GM23338 (cell line): ENCODE measurements around the gene CTNNA3. TPM values are rescaled to one million over a fixed set of nuclear protein-coding genes. Genes with fewer than 3 reads are reported as not detected.
A peak's percentile ranks its signal among the peaks of the same experiment; 100 is the strongest.

Source experiments
- ATAC-seq: fragments of 200-7000 bp; cut with Tn5 transposase; 3 replicates; pipeline ENCODE4 v1.9.1; 2020
- DNase-seq: peaks from one replicate; pipeline ENCODE4 v3.0.0-alpha.2; 2015; ENCODE audit warnings: low spot score
- H2AFZ ChIP-seq: fragments of 200-600 bp; sonication (generic); 2 replicates; pipeline ENCODE4 v1.8.0; 2016; ENCODE audit warnings: antibody characterized with exemption, mild to moderate bottlenecking, moderate library complexity
- H3F3A ChIP-seq: fragments of 200-600 bp; sonication (generic); replicated peaks from 2 replicates; pipeline ENCODE4 v1.8.0; 2017; ENCODE audit warnings: antibody characterized with exemption, mixed run types, low read depth
- H3K27ac ChIP-seq: fragments of 200-600 bp; sonication (generic); 2 replicates; pipeline ENCODE4 v1.6.1; 2016; ENCODE audit warnings: low read depth
- H3K27me3 ChIP-seq: fragments of 200-600 bp; sonication (generic); 2 replicates; pipeline ENCODE4 v1.8.0; 2016; ENCODE audit warnings: mild to moderate bottlenecking, mixed run types, moderate library complexity; ENCODE audit not compliant: insufficient read depth
- H3K36me3 ChIP-seq: fragments of 200-600 bp; sonication (generic); 2 replicates; pipeline ENCODE4 v1.8.0; 2016; ENCODE audit warnings: mild to moderate bottlenecking; ENCODE audit not compliant: insufficient read depth
- H3K4me1 ChIP-seq: fragments of 200-600 bp; sonication (generic); 2 replicates; pipeline ENCODE4 v1.8.0; 2016; ENCODE audit warnings: mild to moderate bottlenecking, moderate library complexity; ENCODE audit not compliant: insufficient read depth
- H3K4me2 ChIP-seq: fragments of 200-600 bp; sonication (generic); 2 replicates; pipeline ENCODE4 v1.7.1; 2017; ENCODE audit warnings: mixed run types
- H3K4me3 ChIP-seq: fragments of 200-600 bp; sonication (generic); 2 replicates; pipeline ENCODE4 v1.6.1; 2016; ENCODE audit warnings: mixed run types
- H3K79me2 ChIP-seq: fragments of 200-600 bp; sonication (generic); replicated peaks from 2 replicates; pipeline ENCODE4 v1.8.0; 2017; ENCODE audit warnings: mild to moderate bottlenecking; ENCODE audit not compliant: insufficient read depth
- H3K9me2 ChIP-seq: fragments of 200-600 bp; sonication (generic); 2 replicates; pipeline ENCODE4 v1.8.0; 2017; ENCODE audit not compliant: insufficient read depth
- H4K20me1 ChIP-seq: fragments of 200-600 bp; sonication (generic); replicated peaks from 2 replicates; pipeline ENCODE4 v1.8.0; 2017; ENCODE audit warnings: mild to moderate bottlenecking; ENCODE audit not compliant: insufficient read depth
- H3K27ac Mint-ChIP-seq: 2 replicates; pipeline ENCODE4 v1.8.0; 2020; ENCODE audit warnings: inconsistent platforms, mild to moderate bottlenecking, moderate library complexity, mixed read lengths
- H3K27me3 Mint-ChIP-seq: 3 replicates; pipeline ENCODE4 v1.8.0; 2022; ENCODE audit warnings: low read depth, mild to moderate bottlenecking, moderate library complexity, mixed read lengths, inconsistent platforms; ENCODE audit not compliant: insufficient read depth, poor library complexity
- H3K36me3 Mint-ChIP-seq: 3 replicates; pipeline ENCODE4 v1.8.0; 2021; ENCODE audit warnings: low read depth, mild to moderate bottlenecking, inconsistent platforms, moderate library complexity, mixed read lengths
- H3K4me1 Mint-ChIP-seq: 3 replicates; pipeline ENCODE4 v1.8.0; 2020; ENCODE audit warnings: mild to moderate bottlenecking, inconsistent platforms, mixed read lengths
- H3K4me3 Mint-ChIP-seq: 3 replicates; pipeline ENCODE4 v1.8.0; 2021; ENCODE audit warnings: moderate library complexity, mild to moderate bottlenecking, inconsistent platforms, mixed read lengths
- H3K9me3 Mint-ChIP-seq: 3 replicates; pipeline ENCODE4 v1.8.0; 2020; ENCODE audit warnings: moderate library complexity, mild to moderate bottlenecking, inconsistent platforms, mixed read lengths
- CTCF ChIP-seq, 2 experiments: fragments of 200-600 bp in 1 of 2; sonication (generic) in 1 of 2; conservative IDR thresholded peaks; 2 replicates each; pipeline versions ENCODE4 v1.5.1 to v1.6.1; 2016 to 2017; ENCODE audit warnings: antibody characterized with exemption in 2 of 2, low read depth in 2 of 2, mild to moderate bottlenecking in 2 of 2, moderate library complexity in 1 of 2
- EZH2 ChIP-seq: fragments of 200-600 bp; sonication (generic); IDR thresholded peaks from one replicate; pipeline ENCODE4 v1.8.0; 2017; ENCODE audit warnings: antibody characterized with exemption, mild to moderate bottlenecking, low read depth; ENCODE audit not compliant: unreplicated experiment
- JUNB ChIP-seq: IDR thresholded peaks from one replicate; pipeline ENCODE4 v1.6.1; 2016; ENCODE audit warnings: antibody characterized with exemption; ENCODE audit not compliant: unreplicated experiment
- POLR2AphosphoS5 ChIP-seq: IDR thresholded peaks from 2 replicates; pipeline ENCODE4 v1.6.1; 2016; ENCODE audit warnings: antibody characterized with exemption, low read depth
- STAT1 ChIP-seq: IDR thresholded peaks from one replicate; pipeline ENCODE4 v1.6.1; 2016; ENCODE audit warnings: antibody characterized with exemption; ENCODE audit not compliant: unreplicated experiment
- ZNF114 ChIP-seq: fragments of 250-450 bp; sonication (Bioruptor Pico); IDR thresholded peaks from 2 replicates; pipeline ENCODE4 v1.5.0; 2020; ENCODE audit warnings: mild to moderate bottlenecking, moderate library complexity
- ZNF331 ChIP-seq: fragments of 250-450 bp; sonication (Bioruptor Pico); IDR thresholded peaks from 2 replicates; pipeline ENCODE4 v1.5.0; 2020; ENCODE audit warnings: low read depth, mild to moderate bottlenecking, moderate library complexity
- polyA plus RNA-seq: library from polyadenylated mRNA; unstranded; fragments of >200 nt; fragmentation: Nextera tagmentation; extraction: Ambion mirVana; gene quantifications from 2 replicates; pipeline ENCODE4 v1.2.1, GENCODE V29; 2016
- total RNA-seq: library from RNA; depleted of rRNA; stranded (reverse); fragments of >200 nt; shearing (Covaris generic); gene quantifications from 2 replicates; pipeline ENCODE4 v1.2.3, GENCODE V29; 2014
- TF ChIP-seq, protein P1 (sequence below): fragments of 250-450 bp; sonication (Bioruptor Pico); IDR thresholded peaks from 2 replicates; pipeline ENCODE4 v1.5.0; 2020; ENCODE audit warnings: mild to moderate bottlenecking, moderate library complexity

Gene CTNNA3
- total and polyA plus RNA-seq, 2 experiments from 2014 or later, result 0.71 to 3.3 TPM

DNA sequence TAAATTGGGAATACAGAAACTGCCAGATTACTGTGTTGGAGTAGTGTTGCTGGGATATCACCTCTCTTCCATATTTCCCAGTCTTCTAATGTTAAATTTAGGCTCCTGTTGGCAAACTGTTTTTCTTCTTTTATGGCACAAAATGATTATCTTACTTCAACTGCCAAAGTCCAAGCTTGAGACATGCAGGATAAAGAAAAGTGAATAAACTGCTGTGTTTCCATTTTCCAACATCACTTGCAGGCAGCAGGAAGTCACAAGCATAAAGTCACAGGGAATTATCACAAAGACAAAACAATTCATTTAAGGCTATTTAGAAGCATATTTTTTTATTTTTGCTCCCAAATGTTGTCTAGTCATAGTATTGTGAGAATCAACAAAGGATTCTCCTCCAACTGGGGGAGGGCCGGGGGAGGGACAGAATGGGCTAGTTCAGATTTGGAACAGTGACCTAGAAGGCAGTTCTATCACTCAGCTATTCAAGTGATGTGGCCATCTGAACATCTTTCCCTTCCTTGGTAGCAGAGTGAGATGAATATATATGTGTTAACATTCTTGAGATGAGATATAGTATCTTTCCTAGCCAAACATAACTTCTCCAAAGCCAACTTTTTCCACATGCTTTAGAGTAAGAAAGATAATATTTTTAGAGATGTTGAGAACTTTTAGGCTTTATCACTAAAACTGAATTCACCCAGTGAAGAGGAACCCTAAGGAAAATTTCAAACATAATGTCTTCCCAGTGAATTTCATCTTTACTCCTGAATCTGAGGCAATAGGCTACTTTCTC, 364.7 kb downstream of the CTNNA3 start:
- TF ChIP-seq EZH2 (no peak), STAT1 (no peak), ZNF331 (CRISPR knock-in tag) (no peak), CTCF (conservative IDR thresholded peaks at IDR 0.05; ENCODE audit: low read depth in 2 of 2) (no peak)
- no peaks in the 10 kb centered on the region; the same call in 2 of the 3 replicates for H3K9me3 Mint-ChIP-seq
- no peaks in the 10 kb centered on the region for H3K36me3 Mint-ChIP-seq
- peaks cover 8% of the 10 kb centered on the region; the same call in 2 of the 3 replicates for H3K4me1 Mint-ChIP-seq
- no peak for ATAC-seq
- no peak overlapping the region; the same call in 1 of the 2 replicates for H3K27ac Mint-ChIP-seq
- peak overlapping the region; percentile 5; the same call in 1 of the 2 replicates for H2AFZ ChIP-seq
- H3K27me3 ChIP-seq, result no peaks in the 10 kb centered on the region
- H3F3A ChIP-seq, result no peaks in the 10 kb centered on the region
- H3K4me3 Mint-ChIP-seq, result no peak overlapping the region
- no peaks in the 10 kb centered on the region for H3K79me2 ChIP-seq
- H3K27me3 Mint-ChIP-seq, result peaks cover 3% of the 10 kb centered on the region
- no peaks in the 10 kb centered on the region for H3K36me3 ChIP-seq
- H3K4me3 ChIP-seq, result no peak overlapping the region
- no peaks in the 10 kb centered on the region for H4K20me1 ChIP-seq
- no peak for DNase-seq
- no peak overlapping the region for H3K4me2 ChIP-seq
- H3K4me1 ChIP-seq, result peaks cover 5% of the 10 kb centered on the region; the same call in 1 of the 2 replicates
- H3K9me2 ChIP-seq, result no peaks in the 10 kb centered on the region
- H3K27ac ChIP-seq, result no peak overlapping the region

- no peak overlapping the region for H3K27ac ChIP-seq
- H3K4me2 ChIP-seq, result no peak overlapping the region
- no peaks in the 10 kb centered on the region for H4K20me1 ChIP-seq
- Mint-ChIP-seq H3K4me3 (no peak overlapping the region), H3K27me3 (no peaks in the 10 kb centered on the region), H3K4me1 (peaks cover 4% of the 10 kb centered on the region; the same call in 2 of the 3 replicates), H3K27ac (no peak overlapping the region), H3K36me3 (peaks cover 7% of the 10 kb centered on the region; the same call in 2 of the 3 replicates), H3K9me3 (peaks cover 18% of the 10 kb centered on the region)
- no peak overlapping the region for H3K4me3 ChIP-seq
- H3K36me3 ChIP-seq, result no peaks in the 10 kb centered on the region
- H2AFZ ChIP-seq, result no peak overlapping the region
- H3K27me3 ChIP-seq, result no peaks in the 10 kb centered on the region
- DNase-seq (no peak), ATAC-seq (no peak)
- 0 out of 2 replicates have a peak, but pooled peaks cover 3% of the 10 kb centered on the region for H3K9me2 ChIP-seq
- peaks cover 4% of the 10 kb centered on the region; the same call in 1 of the 2 replicates for H3K4me1 ChIP-seq
- no peaks in the 10 kb centered on the region for H3F3A ChIP-seq
- H3K79me2 ChIP-seq, result no peaks in the 10 kb centered on the region
- TF ChIP-seq ZNF331 (CRISPR knock-in tag), result no peak
- TF ChIP-seq, protein P1, sequence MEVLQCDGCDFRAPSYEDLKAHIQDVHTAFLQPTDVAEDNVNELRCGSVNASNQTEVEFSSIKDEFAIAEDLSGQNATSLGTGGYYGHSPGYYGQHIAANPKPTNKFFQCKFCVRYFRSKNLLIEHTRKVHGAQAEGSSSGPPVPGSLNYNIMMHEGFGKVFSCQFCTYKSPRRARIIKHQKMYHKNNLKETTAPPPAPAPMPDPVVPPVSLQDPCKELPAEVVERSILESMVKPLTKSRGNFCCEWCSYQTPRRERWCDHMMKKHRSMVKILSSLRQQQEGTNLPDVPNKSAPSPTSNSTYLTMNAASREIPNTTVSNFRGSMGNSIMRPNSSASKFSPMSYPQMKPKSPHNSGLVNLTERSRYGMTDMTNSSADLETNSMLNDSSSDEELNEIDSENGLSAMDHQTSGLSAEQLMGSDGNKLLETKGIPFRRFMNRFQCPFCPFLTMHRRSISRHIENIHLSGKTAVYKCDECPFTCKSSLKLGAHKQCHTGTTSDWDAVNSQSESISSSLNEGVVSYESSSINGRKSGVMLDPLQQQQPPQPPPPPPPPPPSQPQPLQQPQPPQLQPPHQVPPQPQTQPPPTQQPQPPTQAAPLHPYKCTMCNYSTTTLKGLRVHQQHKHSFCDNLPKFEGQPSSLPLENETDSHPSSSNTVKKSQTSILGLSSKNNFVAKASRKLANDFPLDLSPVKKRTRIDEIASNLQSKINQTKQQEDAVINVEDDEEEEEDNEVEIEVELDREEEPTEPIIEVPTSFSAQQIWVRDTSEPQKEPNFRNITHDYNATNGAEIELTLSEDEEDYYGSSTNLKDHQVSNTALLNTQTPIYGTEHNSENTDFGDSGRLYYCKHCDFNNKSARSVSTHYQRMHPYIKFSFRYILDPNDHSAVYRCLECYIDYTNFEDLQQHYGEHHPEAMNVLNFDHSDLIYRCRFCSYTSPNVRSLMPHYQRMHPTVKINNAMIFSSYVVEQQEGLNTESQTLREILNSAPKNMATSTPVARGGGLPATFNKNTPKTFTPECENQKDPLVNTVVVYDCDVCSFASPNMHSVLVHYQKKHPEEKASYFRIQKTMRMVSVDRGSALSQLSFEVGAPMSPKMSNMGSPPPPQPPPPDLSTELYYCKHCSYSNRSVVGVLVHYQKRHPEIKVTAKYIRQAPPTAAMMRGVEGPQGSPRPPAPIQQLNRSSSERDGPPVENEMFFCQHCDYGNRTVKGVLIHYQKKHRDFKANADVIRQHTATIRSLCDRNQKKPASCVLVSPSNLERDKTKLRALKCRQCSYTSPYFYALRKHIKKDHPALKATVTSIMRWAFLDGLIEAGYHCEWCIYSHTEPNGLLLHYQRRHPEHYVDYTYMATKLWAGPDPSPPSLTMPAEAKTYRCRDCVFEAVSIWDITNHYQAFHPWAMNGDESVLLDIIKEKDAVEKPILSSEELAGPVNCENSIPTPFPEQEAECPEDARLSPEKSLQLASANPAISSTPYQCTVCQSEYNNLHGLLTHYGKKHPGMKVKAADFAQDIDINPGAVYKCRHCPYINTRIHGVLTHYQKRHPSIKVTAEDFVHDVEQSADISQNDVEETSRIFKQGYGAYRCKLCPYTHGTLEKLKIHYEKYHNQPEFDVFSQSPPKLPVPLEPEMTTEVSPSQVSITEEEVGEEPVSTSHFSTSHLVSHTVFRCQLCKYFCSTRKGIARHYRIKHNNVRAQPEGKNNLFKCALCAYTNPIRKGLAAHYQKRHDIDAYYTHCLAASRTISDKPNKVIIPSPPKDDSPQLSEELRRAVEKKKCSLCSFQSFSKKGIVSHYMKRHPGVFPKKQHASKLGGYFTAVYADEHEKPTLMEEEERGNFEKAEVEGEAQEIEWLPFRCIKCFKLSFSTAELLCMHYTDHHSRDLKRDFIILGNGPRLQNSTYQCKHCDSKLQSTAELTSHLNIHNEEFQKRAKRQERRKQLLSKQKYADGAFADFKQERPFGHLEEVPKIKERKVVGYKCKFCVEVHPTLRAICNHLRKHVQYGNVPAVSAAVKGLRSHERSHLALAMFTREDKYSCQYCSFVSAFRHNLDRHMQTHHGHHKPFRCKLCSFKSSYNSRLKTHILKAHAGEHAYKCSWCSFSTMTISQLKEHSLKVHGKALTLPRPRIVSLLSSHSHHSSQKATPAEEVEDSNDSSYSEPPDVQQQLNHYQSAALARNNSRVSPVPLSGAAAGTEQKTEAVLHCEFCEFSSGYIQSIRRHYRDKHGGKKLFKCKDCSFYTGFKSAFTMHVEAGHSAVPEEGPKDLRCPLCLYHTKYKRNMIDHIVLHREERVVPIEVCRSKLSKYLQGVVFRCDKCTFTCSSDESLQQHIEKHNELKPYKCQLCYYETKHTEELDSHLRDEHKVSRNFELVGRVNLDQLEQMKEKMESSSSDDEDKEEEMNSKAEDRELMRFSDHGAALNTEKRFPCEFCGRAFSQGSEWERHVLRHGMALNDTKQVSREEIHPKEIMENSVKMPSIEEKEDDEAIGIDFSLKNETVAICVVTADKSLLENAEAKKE (CRISPR knock-in tag), result no peak
- no peak for TF ChIP-seq ZNF114 (CRISPR knock-in tag)
- TF ChIP-seq JUNB, result no peak
- no peak for TF ChIP-seq POLR2AphosphoS5
Measured at GRCh38 chr10:67327626-67328535, 368.1 kb downstream of the CTNNA3 start.
